ENCODE measurements around the gene ALPL. TPM values are rescaled to one million over a fixed set of nuclear protein-coding genes. Genes with fewer than 3 reads are reported as not detected.

ALPL gene
- total RNA-seq, 2 donors from 2014 or later, result 6.3 to 15.6 TPM

DNA sequence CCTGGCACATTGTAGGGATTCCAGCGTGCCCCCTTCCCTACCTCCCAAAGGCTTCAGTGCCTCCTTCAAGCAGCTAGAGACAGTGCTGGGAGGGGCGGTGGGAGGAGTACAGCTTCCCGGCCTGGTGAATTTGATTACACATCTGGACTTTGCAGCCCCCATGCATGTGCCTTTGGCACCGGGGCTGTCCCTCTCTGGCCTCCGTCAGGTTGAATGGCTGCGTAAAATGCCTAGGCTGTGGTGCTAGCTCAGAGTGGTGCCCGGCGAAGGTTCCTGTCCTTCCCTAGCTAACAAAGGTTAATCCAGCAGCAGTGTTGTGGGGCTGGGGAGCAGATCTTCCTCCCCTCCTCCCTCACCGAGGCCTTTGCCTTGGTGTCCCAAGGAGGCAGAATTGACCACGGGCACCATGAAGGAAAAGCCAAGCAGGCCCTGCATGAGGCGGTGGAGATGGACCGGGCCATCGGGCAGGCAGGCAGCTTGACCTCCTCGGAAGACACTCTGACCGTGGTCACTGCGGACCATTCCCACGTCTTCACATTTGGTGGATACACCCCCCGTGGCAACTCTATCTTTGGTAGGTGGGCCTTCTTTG lies 66.2 kb downstream of the ALPL start:
- H3K36me3 ChIP-seq, result no peaks in the 10 kb centered on the region
- intact Hi-C loops (cut with DNase I), result loop anchor here (10.0 kb wide), 1 partner anchor 181 kb away; no protein-coding TSS in a partner anchor
- H3K9me3 ChIP-seq, result no peaks in the 10 kb centered on the region
- 93% methylated on average over 15 of the region's 18 CpGs for WGBS
- H3K27me3 ChIP-seq (replicated peaks; ENCODE audit: insufficient read depth), result no peaks in the 10 kb centered on the region
- no peaks in the 10 kb centered on the region for H3K4me1 ChIP-seq (replicated peaks)
- no peak for DNase-seq (ENCODE audit: low spot score)
- no peak overlapping the region for H3K27ac ChIP-seq
- no peak overlapping the region for H3K4me3 ChIP-seq
- TF ChIP-seq, protein P1, sequence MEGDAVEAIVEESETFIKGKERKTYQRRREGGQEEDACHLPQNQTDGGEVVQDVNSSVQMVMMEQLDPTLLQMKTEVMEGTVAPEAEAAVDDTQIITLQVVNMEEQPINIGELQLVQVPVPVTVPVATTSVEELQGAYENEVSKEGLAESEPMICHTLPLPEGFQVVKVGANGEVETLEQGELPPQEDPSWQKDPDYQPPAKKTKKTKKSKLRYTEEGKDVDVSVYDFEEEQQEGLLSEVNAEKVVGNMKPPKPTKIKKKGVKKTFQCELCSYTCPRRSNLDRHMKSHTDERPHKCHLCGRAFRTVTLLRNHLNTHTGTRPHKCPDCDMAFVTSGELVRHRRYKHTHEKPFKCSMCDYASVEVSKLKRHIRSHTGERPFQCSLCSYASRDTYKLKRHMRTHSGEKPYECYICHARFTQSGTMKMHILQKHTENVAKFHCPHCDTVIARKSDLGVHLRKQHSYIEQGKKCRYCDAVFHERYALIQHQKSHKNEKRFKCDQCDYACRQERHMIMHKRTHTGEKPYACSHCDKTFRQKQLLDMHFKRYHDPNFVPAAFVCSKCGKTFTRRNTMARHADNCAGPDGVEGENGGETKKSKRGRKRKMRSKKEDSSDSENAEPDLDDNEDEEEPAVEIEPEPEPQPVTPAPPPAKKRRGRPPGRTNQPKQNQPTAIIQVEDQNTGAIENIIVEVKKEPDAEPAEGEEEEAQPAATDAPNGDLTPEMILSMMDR (IDR thresholded peaks at IDR 0.05), result no peak
- no peak for TF ChIP-seq POLR2AphosphoS5 (IDR thresholded peaks at IDR 0.05)

GRCh38 chr1:21576031-21576797 lies 67.0 kb downstream of the ALPL start:
- Histone ChIP-seq H3K4me1 (replicated peaks) (no peaks in the 10 kb centered on the region), H3K4me3 (no peak overlapping the region), H3K9me3 (no peaks in the 10 kb centered on the region), H3K36me3 (no peaks in the 10 kb centered on the region), H3K27ac (no peak overlapping the region), H3K27me3 (replicated peaks; ENCODE audit: insufficient read depth) (no peaks in the 10 kb centered on the region)
- 98% methylated on average over 7 of the region's 7 CpGs for whole genome bisulfite sequencing
- intact Hi-C loops (cut with DNase I), result loop anchor here (10.0 kb wide), 1 partner anchor 181 kb away; no protein-coding TSS in a partner anchor
- DNase-seq (ENCODE audit: low spot score), result no peak
- TF ChIP-seq POLR2AphosphoS5 (IDR thresholded peaks at IDR 0.05), result no peak
- no peak for TF ChIP-seq POLR2A (IDR thresholded peaks at IDR 0.05)
- TF ChIP-seq, protein P1 (IDR thresholded peaks at IDR 0.05), result no peak

DNA sequence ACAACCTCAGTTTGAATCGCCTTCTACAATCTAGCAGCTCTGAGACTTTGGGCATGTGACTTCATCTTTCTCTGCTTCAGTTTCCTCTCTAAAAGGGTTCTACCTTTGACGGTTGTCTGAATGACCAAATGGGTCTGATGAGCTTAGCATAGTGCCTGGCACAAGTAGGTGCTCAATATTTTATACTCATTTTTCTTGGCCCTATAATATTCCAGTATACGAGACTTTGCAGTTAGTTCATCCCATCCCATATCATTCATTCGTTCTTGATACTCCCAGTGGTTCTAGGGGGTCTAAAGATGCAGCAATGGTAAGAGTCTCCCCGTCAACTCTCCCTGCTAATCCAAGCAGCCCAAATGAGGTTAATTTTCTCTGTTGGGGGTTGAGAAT lies 67.6 kb downstream of the ALPL start:
- intact Hi-C loops (cut with DNase I), result loop anchor here (10.0 kb wide), 1 partner anchor 182 kb away; no protein-coding TSS in a partner anchor
- 95% methylated on average over 5 of the region's 5 CpGs for WGBS
- no peak for TF ChIP-seq POLR2AphosphoS5 (IDR thresholded peaks at IDR 0.05)
- TF ChIP-seq, protein P1 (IDR thresholded peaks at IDR 0.05), result no peak
- no peak for TF ChIP-seq POLR2A (IDR thresholded peaks at IDR 0.05)
- no peak overlapping the region for H3K27ac ChIP-seq
- no peaks in the 10 kb centered on the region for H3K36me3 ChIP-seq
- no peaks in the 10 kb centered on the region for H3K4me1 ChIP-seq (replicated peaks)
- H3K27me3 ChIP-seq (replicated peaks; ENCODE audit: insufficient read depth), result no peaks in the 10 kb centered on the region
- no peaks in the 10 kb centered on the region for H3K9me3 ChIP-seq
- DNase-seq (ENCODE audit: low spot score), result no peak
- H3K4me3 ChIP-seq, result no peak overlapping the region

GRCh38 chr1:21577324-21577723 lies 68.1 kb downstream of the ALPL start:
- Histone ChIP-seq H3K9me3 (no peaks in the 10 kb centered on the region), H3K27me3 (replicated peaks; ENCODE audit: insufficient read depth) (no peaks in the 10 kb centered on the region), H3K27ac (no peak overlapping the region), H3K36me3 (no peaks in the 10 kb centered on the region), H3K4me1 (replicated peaks) (no peaks in the 10 kb centered on the region), H3K4me3 (no peak overlapping the region)
- intact Hi-C loops (cut with DNase I), result loop anchor here (10.0 kb wide), 1 partner anchor 183 kb away; no protein-coding TSS in a partner anchor
- 94% methylated on average over 26 of the region's 26 CpGs for WGBS
- TF ChIP-seq, protein P1 (IDR thresholded peaks at IDR 0.05), result no peak
- TF ChIP-seq POLR2A (IDR thresholded peaks at IDR 0.05), result no peak
- no peak for TF ChIP-seq POLR2AphosphoS5 (IDR thresholded peaks at IDR 0.05)
- no peak for DNase-seq (ENCODE audit: low spot score)

Data from prostate gland (tissue), 2 donors.